Neural cell (in vitro differentiated cells): Measurements from ENCODE around the gene CXCL9. TPM values are rescaled to one million over a fixed set of nuclear protein-coding genes. Genes with fewer than 3 reads are reported as not detected.
"Not testable (repeated sequence)": the region's sequence is repeated elsewhere in the genome, so short reads cannot be mapped to it uniquely, and the experiment has no call there.

Experiments used
- H2AFZ ChIP-seq: fragments of 200-600, 300-800 bp; sonication (generic), shearing (Covaris generic); 2 replicates; pipeline ENCODE4 v1.6.0; 2014; ENCODE audit warnings: low read depth, mild to moderate bottlenecking, antibody characterized with exemption, low read length, moderate library complexity
- H3F3A ChIP-seq: fragments of 200-600 bp; shearing (Covaris generic); 2 replicates; pipeline ENCODE4 v1.6.1; 2016; ENCODE audit warnings: mild to moderate bottlenecking, moderate library complexity, mixed read lengths, antibody characterized with exemption, low read length; ENCODE audit not compliant: insufficient read depth, poor library complexity, severe bottlenecking
- H3K27ac ChIP-seq: fragments of 200-600, 300-800 bp; sonication (generic), shearing (Covaris generic); 2 replicates; pipeline ENCODE4 v1.5.1; 2014; ENCODE audit warnings: mild to moderate bottlenecking, low read length, moderate library complexity
- H3K27me3 ChIP-seq: fragments of 300-800, 200-600 bp; sonication (generic), shearing (Covaris generic); 2 replicates; pipeline ENCODE4 v1.6.0; 2014; ENCODE audit warnings: mild to moderate bottlenecking, low read depth, low read length, moderate library complexity; ENCODE audit not compliant: insufficient read depth
- H3K36me3 ChIP-seq: fragments of 300-800, 200-600 bp; sonication (generic), shearing (Covaris generic); 2 replicates; pipeline ENCODE4 v1.5.1; 2014; ENCODE audit warnings: mild to moderate bottlenecking, antibody characterized with exemption, low read length, moderate library complexity; ENCODE audit not compliant: insufficient read depth
- H3K4me2 ChIP-seq: fragments of 300-800, 200-600 bp; sonication (generic), shearing (Covaris generic); 2 replicates; pipeline ENCODE4 v1.6.0; 2014; ENCODE audit warnings: mild to moderate bottlenecking, low read length
- H3K4me3 ChIP-seq: fragments of 300-800, 200-600 bp; sonication (generic), shearing (Covaris generic); 2 replicates; pipeline ENCODE4 v1.5.1; 2014; ENCODE audit warnings: mild to moderate bottlenecking, low read length, moderate library complexity
- H3K79me2 ChIP-seq: fragments of 200-600 bp; shearing (Covaris generic); replicated peaks from 2 replicates; pipeline ENCODE4 v1.6.0; 2014; ENCODE audit warnings: mild to moderate bottlenecking, low read length, moderate library complexity; ENCODE audit not compliant: insufficient read depth
- H3K9ac ChIP-seq: fragments of 300-800, 200-600 bp; sonication (generic), shearing (Covaris generic); 2 replicates; pipeline ENCODE4 v1.6.1; 2016; ENCODE audit warnings: mild to moderate bottlenecking, low read length, mixed read lengths
- H3K9me2 ChIP-seq: fragments of 200-600 bp; shearing (Covaris generic); 2 replicates; pipeline ENCODE4 v1.6.1; 2016; ENCODE audit warnings: mild to moderate bottlenecking, low read length, mixed read lengths; ENCODE audit not compliant: insufficient read depth
- H3K9me3 ChIP-seq: fragments of 200-600, 300-800 bp; sonication (generic), shearing (Covaris generic); 2 replicates; pipeline ENCODE4 v1.6.1; 2016; ENCODE audit warnings: mild to moderate bottlenecking, mixed run types, low read length, moderate library complexity, mixed read lengths
- H4K20me1 ChIP-seq: fragments of 200-600 bp; shearing (Covaris generic); 2 replicates; pipeline ENCODE4 v1.6.1; 2016; ENCODE audit warnings: mild to moderate bottlenecking, mixed run types; ENCODE audit not compliant: insufficient read depth
- EP300 ChIP-seq: fragments of 450-650 bp; conservative IDR thresholded peaks from 2 replicates; pipeline ENCODE4 v1.6.1; 2014; ENCODE audit warnings: antibody characterized with exemption, mild to moderate bottlenecking, moderate library complexity; ENCODE audit not compliant: poor library complexity, severe bottlenecking
- EZH2 ChIP-seq: fragments of 200-600, 300-800 bp; shearing (Covaris generic), sonication (generic); IDR thresholded peaks from 2 replicates; pipeline ENCODE4 v1.6.1; 2014; ENCODE audit warnings: antibody characterized with exemption, low read length, borderline replicate concordance, mild to moderate bottlenecking; ENCODE audit not compliant: insufficient read depth, poor library complexity, severe bottlenecking
- MXI1 ChIP-seq: fragments of 450-650 bp; conservative IDR thresholded peaks from 2 replicates; pipeline ENCODE4 v1.6.1; 2014; ENCODE audit warnings: antibody characterized with exemption, mild to moderate bottlenecking; ENCODE audit not compliant: poor library complexity, severe bottlenecking
- POLR2AphosphoS5 ChIP-seq: IDR thresholded peaks from 2 replicates; pipeline ENCODE4 v1.6.1; 2012
- RAD21 ChIP-seq: fragments of 450-650 bp; conservative IDR thresholded peaks from 2 replicates; pipeline ENCODE4 v1.6.1; 2014; ENCODE audit warnings: antibody characterized with exemption, mild to moderate bottlenecking, moderate library complexity
- SMC3 ChIP-seq: fragments of 450-650 bp; conservative IDR thresholded peaks from 2 replicates; pipeline ENCODE4 v1.6.1; 2014; ENCODE audit warnings: antibody characterized with exemption, mild to moderate bottlenecking, moderate library complexity; ENCODE audit not compliant: poor library complexity
- TAF1 ChIP-seq: IDR thresholded peaks from 2 replicates; pipeline ENCODE4 v1.6.1; 2012; ENCODE audit warnings: low read depth
- polyA plus RNA-seq: library from polyadenylated mRNA; depleted of rRNA; stranded (reverse); fragments of >200 nt; gene quantifications from 2 replicates; pipeline ENCODE4 v1.2.3, GENCODE V29; 2014
- TF ChIP-seq, protein P1 (sequence below): fragments of 450-650 bp; IDR thresholded peaks from 2 replicates; pipeline ENCODE4 v1.5.1; 2014; ENCODE audit warnings: antibody characterized with exemption, mild to moderate bottlenecking, moderate library complexity; ENCODE audit not compliant: poor library complexity, severe bottlenecking
- TF ChIP-seq, protein P2 (sequence below): IDR thresholded peaks from 2 replicates; pipeline ENCODE4 v1.6.1; 2012; ENCODE audit warnings: borderline replicate concordance

CXCL9 gene
- polyA plus RNA-seq, 1 donor from 2014 or later: not detected

DNA sequence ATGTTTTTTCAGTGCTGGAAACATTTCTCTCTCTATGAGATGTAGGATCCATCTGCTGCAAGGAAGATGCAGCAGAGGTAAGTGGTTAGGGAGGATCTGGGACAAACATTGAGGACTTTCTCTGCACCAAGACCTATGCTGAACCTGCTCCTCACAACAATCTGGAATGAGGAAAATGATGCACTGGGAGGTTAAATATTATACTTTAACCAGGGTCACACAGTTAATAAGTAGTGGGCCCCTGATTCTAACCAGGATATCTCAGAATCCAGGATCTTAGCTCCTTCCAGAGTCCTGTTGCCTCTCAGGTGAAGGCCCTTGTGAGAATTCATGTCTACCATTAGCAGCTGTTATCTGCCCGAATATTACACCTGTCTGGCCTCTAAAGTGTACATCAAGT lies 7.0 kb downstream of the CXCL9 start:
- H3K9ac ChIP-seq: no peak overlapping the region
- no peaks in the 10 kb centered on the region for H3K79me2 ChIP-seq
- no peak overlapping the region for H2AFZ ChIP-seq
- H3K9me3 ChIP-seq: no peaks in the 10 kb centered on the region
- no peaks in the 10 kb centered on the region for H3K9me2 ChIP-seq
- TF ChIP-seq TAF1 (no peak), EZH2 (no peak), SMC3 (no peak), EP300 (no peak), RAD21 (no peak), POLR2AphosphoS5 (no peak), MXI1 (no peak)
- TF ChIP-seq, protein P1, sequence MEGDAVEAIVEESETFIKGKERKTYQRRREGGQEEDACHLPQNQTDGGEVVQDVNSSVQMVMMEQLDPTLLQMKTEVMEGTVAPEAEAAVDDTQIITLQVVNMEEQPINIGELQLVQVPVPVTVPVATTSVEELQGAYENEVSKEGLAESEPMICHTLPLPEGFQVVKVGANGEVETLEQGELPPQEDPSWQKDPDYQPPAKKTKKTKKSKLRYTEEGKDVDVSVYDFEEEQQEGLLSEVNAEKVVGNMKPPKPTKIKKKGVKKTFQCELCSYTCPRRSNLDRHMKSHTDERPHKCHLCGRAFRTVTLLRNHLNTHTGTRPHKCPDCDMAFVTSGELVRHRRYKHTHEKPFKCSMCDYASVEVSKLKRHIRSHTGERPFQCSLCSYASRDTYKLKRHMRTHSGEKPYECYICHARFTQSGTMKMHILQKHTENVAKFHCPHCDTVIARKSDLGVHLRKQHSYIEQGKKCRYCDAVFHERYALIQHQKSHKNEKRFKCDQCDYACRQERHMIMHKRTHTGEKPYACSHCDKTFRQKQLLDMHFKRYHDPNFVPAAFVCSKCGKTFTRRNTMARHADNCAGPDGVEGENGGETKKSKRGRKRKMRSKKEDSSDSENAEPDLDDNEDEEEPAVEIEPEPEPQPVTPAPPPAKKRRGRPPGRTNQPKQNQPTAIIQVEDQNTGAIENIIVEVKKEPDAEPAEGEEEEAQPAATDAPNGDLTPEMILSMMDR: no peak
- TF ChIP-seq, protein P2, sequence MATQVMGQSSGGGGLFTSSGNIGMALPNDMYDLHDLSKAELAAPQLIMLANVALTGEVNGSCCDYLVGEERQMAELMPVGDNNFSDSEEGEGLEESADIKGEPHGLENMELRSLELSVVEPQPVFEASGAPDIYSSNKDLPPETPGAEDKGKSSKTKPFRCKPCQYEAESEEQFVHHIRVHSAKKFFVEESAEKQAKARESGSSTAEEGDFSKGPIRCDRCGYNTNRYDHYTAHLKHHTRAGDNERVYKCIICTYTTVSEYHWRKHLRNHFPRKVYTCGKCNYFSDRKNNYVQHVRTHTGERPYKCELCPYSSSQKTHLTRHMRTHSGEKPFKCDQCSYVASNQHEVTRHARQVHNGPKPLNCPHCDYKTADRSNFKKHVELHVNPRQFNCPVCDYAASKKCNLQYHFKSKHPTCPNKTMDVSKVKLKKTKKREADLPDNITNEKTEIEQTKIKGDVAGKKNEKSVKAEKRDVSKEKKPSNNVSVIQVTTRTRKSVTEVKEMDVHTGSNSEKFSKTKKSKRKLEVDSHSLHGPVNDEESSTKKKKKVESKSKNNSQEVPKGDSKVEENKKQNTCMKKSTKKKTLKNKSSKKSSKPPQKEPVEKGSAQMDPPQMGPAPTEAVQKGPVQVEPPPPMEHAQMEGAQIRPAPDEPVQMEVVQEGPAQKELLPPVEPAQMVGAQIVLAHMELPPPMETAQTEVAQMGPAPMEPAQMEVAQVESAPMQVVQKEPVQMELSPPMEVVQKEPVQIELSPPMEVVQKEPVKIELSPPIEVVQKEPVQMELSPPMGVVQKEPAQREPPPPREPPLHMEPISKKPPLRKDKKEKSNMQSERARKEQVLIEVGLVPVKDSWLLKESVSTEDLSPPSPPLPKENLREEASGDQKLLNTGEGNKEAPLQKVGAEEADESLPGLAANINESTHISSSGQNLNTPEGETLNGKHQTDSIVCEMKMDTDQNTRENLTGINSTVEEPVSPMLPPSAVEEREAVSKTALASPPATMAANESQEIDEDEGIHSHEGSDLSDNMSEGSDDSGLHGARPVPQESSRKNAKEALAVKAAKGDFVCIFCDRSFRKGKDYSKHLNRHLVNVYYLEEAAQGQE: no peak
- no peak overlapping the region for H3K4me2 ChIP-seq
- no peaks in the 10 kb centered on the region for H3K36me3 ChIP-seq
- H3K27ac ChIP-seq: no peak overlapping the region
- H3F3A ChIP-seq: no peaks in the 10 kb centered on the region
- no peak overlapping the region for H3K4me3 ChIP-seq
- no peaks in the 10 kb centered on the region for H3K27me3 ChIP-seq
- H4K20me1 ChIP-seq: no peaks in the 10 kb centered on the region

DNA sequence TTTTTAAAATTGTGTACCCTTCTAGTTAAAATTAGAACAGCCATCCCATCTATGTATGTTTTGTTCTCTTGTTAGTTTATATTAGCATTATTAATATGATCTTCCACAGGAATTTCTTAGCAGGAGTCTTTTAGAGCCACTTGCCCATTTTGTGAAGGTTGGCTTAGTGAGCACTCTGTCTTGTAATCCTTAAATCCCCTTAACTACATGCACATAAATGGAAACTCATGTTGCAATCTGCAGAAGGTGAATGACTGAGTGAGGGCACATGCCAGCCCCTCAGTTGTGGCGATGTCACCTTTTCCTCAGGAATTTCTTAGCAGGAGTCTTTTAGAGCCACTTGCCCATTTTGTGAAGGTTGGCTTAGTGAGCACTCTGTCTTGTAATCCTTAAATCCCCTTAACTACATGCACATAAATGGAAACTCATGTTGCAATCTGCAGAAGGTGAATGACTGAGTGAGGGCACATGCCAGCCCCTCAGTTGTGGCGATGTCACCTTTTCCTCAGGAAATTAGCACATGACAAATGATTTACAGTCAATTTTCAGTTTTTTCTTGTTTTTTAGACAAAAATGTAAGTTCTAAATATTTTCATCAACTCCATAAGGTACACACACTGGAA lies 8.7 kb downstream of the CXCL9 start:
- not testable (repeated sequence) for H3K4me3 ChIP-seq, H4K20me1 ChIP-seq, H3K4me2 ChIP-seq, H3F3A ChIP-seq, H3K9me2 ChIP-seq, H3K27me3 ChIP-seq, H3K36me3 ChIP-seq, H2AFZ ChIP-seq, H3K27ac ChIP-seq, H3K79me2 ChIP-seq, H3K9ac ChIP-seq, H3K9me3 ChIP-seq

DNA sequence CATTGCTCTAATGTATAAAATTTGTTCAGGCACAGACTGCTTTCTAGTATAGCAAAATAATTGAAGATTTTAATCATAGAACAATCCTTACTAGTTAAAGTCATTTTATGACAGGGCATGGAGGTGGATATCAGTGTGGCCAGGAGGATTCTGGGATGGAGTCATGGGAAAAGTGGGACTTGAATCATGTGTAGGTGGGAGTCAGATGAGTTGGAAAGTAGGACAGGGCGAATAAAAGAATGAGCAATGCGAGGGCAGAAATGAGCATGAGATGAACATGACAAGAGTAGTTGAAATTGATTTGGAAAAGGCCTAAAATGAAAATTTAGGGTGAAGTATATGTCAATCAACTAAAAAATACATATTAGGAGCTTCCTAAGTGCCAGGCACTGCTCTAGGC lies 9.4 kb downstream of the CXCL9 start:
- no peaks in the 10 kb centered on the region for H4K20me1 ChIP-seq
- no peak overlapping the region for H3K4me3 ChIP-seq
- no peaks in the 10 kb centered on the region for H3K27me3 ChIP-seq
- TF ChIP-seq, protein P1: no peak
- TF ChIP-seq SMC3: no peak
- no peak for TF ChIP-seq EZH2
- TF ChIP-seq POLR2AphosphoS5: no peak
- TF ChIP-seq EP300: no peak
- TF ChIP-seq MXI1: no peak
- TF ChIP-seq, protein P2: no peak
- no peak for TF ChIP-seq TAF1
- TF ChIP-seq RAD21: no peak
- H3K9me3 ChIP-seq: no peaks in the 10 kb centered on the region
- H3K9ac ChIP-seq: no peak overlapping the region
- H3K27ac ChIP-seq: no peak overlapping the region
- H3K4me2 ChIP-seq: no peak overlapping the region
- H3K79me2 ChIP-seq: no peaks in the 10 kb centered on the region
- no peaks in the 10 kb centered on the region for H3K36me3 ChIP-seq
- H3F3A ChIP-seq: no peaks in the 10 kb centered on the region
- no peaks in the 10 kb centered on the region for H3K9me2 ChIP-seq
- no peak overlapping the region for H2AFZ ChIP-seq
